Breast epithelium (tissue), 3 donors: Measurements from ENCODE around the gene SLC6A19.

ENCODE experiments used
- CTCF ChIP-seq, 3 donors: fragments of 450-650 bp; IDR thresholded peaks; one replicate each; pipeline ENCODE4 v1.5.1; 2016 to 2017; ENCODE audit warnings: antibody characterized with exemption in 3 of 3, mild to moderate bottlenecking in 3 of 3, moderate library complexity in 3 of 3
- POLR2A ChIP-seq: fragments of 450-650 bp; IDR thresholded peaks from one replicate; pipeline ENCODE4 v1.6.1; 2016; ENCODE audit warnings: antibody characterized with exemption, mild to moderate bottlenecking, moderate library complexity
- POLR2AphosphoS5 ChIP-seq, 3 donors: sonication (generic); formaldehyde crosslinking; IDR thresholded peaks; one replicate each; pipeline ENCODE4 v1.6.1; 2017; ENCODE audit warnings: antibody characterized with exemption in 3 of 3

- TF ChIP-seq CTCF (IDR thresholded peaks at IDR 0.05) (no peak), POLR2A (no peak), POLR2AphosphoS5 (IDR thresholded peaks at IDR 0.05) (no peak)
These were observed at the start of gene SLC6A19 for GRCh38 chr5:1201327-1202025.
